Activated naive CD4-positive, alpha-beta T cell treated with anti-CD3 and anti-CD28 coated beads, Interleukin-2, amount 50 U/mL, for 72 hours (primary cell): ENCODE data around the gene CIB4. TPM values are rescaled to one million over a fixed set of nuclear protein-coding genes. Genes with fewer than 3 reads are reported as not detected.

Experiments used
- ATAC-seq, 2 donors: fragments of 150-1000 bp; cut with Tn5 transposase; 2 replicates each; pipeline ENCODE4 v1.10.0; 2021; ENCODE audit warnings: mild to moderate bottlenecking in 2 of 2, moderate library complexity in 2 of 2
- DNase-seq, 2 donors: peaks; one replicate each; pipeline ENCODE4 v3.0.0; 2021 to 2022; ENCODE audit warnings: low spot score in 2 of 2
- H3K27ac Mint-ChIP-seq, 2 donors: one replicate each; pipeline ENCODE4 v1.8.0; 2022; ENCODE audit warnings: mild to moderate bottlenecking in 2 of 2, mixed read lengths in 2 of 2
- H3K36me3 Mint-ChIP-seq, 2 donors: one replicate each; pipeline ENCODE4 v1.8.0; 2022; ENCODE audit warnings: mixed read lengths in 2 of 2
- H3K9me3 Mint-ChIP-seq, 2 donors: one replicate each; pipeline ENCODE4 v1.8.0; 2022; ENCODE audit warnings: mixed read lengths in 2 of 2
- total RNA-seq, 2 donors: library from RNA; stranded (reverse); gene quantifications; one replicate each; pipeline ENCODE4 v1.2.3, GENCODE V29; 2022

Gene CIB4
- total RNA-seq, 2 donors from 2014 or later: not detected

- ATAC-seq (no peak), DNase-seq (no peak)
- Mint-ChIP-seq H3K9me3 (no peaks in the 10 kb centered on the region), H3K27ac (no peak overlapping the region), H3K36me3 (no peaks in the 10 kb centered on the region)
Measured at GRCh38 chr2:26650713-26651469, 9.7 kb upstream of the CIB4 start.

DNA sequence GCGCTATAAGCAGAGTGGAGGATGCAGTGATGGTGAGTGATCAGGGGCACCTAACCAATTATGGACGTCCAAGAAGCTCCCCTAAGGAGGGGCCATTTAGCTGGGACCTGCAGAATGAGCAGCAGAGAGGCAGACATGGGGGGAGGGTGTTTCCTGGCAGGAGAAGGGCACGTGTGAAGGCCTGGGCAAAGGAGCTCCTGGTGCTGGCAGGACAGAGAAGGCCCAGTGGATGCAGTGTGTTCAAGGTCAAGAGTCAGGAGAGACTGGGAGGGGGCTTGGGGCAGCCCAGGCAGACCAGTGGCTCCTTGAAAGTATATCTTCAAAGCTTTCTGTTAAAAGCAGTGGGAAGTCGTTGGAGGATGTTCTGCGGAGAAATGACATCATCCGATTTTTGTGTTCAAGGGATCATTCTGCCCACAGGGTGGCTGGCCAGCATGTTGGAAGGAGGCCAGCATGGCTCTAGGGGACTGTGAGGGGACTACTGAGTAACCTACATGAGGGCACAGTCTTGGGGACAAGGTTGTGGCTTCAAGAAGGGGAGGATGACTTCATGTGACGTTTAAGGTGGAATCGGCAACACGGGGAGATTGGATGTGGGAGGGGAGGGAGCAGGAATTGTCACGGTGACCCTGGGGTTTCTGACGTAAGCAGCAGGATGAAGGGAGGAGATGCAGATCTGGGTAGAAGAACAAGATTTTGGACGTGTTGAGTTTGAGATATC, 9.0 kb upstream of the CIB4 start:
- no peaks in the 10 kb centered on the region for H3K9me3 Mint-ChIP-seq
- ATAC-seq: no peak
- H3K27ac Mint-ChIP-seq: peak overlapping the region in 1 of 2 donors; percentile 17
- H3K36me3 Mint-ChIP-seq: no peaks in the 10 kb centered on the region
- no peak for DNase-seq

- DNase-seq (no peak), ATAC-seq (no peak)
- no peaks in the 10 kb centered on the region for H3K36me3 Mint-ChIP-seq
- H3K9me3 Mint-ChIP-seq: no peaks in the 10 kb centered on the region
- no peak overlapping the region for H3K27ac Mint-ChIP-seq
Measured at GRCh38 chr2:26649322-26649721, 8.2 kb upstream of the CIB4 start.

DNA sequence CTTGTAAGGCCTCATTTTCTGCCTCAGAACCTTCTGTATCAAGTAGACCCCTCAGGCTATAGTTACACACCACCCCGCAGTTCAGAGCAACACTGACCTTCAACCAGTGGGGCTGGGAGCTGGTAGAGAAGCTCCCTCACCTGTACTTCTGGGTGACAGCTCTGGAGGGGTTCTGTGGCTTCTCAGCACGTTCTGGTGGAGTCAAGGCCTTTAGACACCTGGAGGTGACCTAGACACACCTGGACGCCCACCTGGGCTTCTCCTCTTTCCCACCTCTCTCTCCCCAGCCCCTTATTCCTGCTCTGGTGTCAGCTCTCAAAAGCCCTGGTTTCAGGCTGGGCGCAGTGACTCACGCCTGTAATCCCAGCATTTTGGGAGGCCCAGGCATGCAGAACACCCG, 7.3 kb upstream of the CIB4 start:
- Mint-ChIP-seq H3K36me3 (no peaks in the 10 kb centered on the region), H3K9me3 (no peaks in the 10 kb centered on the region), H3K27ac (no peak overlapping the region)
- ATAC-seq (no peak), DNase-seq (no peak)

GRCh38 chr2:26647981-26648380, 6.8 kb upstream of the CIB4 start:
- H3K27ac Mint-ChIP-seq: no peak overlapping the region
- DNase-seq: no peak
- no peak for ATAC-seq
- H3K36me3 Mint-ChIP-seq: no peaks in the 10 kb centered on the region
- no peaks in the 10 kb centered on the region for H3K9me3 Mint-ChIP-seq

GRCh38 chr2:26646986-26647672, 6.0 kb upstream of the CIB4 start:
- Mint-ChIP-seq H3K36me3 (no peaks in the 10 kb centered on the region), H3K9me3 (no peaks in the 10 kb centered on the region)
- ATAC-seq: no peak

DNA sequence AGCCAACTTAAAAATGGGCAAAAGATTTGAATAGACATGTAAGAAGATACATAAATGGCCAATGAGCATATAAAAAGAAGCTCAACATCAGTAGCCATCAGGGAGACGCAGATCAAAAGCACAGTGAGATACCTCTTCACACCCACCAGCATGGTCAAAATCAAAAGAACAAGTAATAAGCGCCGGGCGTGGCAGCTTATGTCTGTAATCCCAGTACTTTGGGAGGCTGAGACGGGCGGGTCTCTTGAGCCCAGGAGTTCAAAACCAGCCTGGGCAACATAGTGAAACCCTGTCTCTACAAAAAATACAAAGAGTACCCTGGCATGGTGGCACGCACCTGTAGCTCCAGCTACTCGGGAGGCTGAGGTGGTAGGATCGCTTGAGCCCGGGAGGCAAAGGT, 4.6 kb upstream of the CIB4 start:
- DNase-seq (no peak), ATAC-seq (no peak)
- H3K36me3 Mint-ChIP-seq: no peaks in the 10 kb centered on the region
- no peak overlapping the region for H3K27ac Mint-ChIP-seq
- H3K9me3 Mint-ChIP-seq: no peaks in the 10 kb centered on the region

More at GRCh38 chr2:26646986-26647672, 6.0 kb upstream of the CIB4 start:
- DNase-seq: no peak
- no peak overlapping the region for H3K27ac Mint-ChIP-seq

GRCh38 chr2:26644188-26644835, 3.1 kb upstream of the CIB4 start:
- H3K9me3 Mint-ChIP-seq: no peaks in the 10 kb centered on the region

DNA sequence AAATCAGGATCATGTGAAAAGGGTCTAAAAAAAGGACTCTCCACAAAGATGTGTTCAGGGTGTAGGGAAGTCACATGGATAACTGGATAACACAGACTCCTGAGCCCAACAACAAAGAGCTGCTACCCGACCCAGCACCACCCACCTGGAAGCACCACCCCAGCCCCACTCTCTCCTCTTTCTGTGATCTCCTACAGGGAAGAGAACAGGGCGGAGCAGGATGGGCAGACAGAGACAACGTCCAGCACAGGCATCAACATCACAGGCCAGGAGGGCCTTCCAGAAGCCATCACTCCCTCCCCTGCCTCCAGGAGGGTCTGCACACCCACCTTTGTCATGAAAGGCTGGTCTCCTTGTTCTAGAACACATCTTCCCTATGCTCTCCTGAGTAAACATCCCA, 1.3 kb upstream of the CIB4 start:
- DNase-seq: no peak
- no peak for ATAC-seq
- Mint-ChIP-seq H3K36me3 (no peaks in the 10 kb centered on the region), H3K9me3 (no peaks in the 10 kb centered on the region), H3K27ac (no peak overlapping the region)

More at GRCh38 chr2:26644188-26644835, 3.1 kb upstream of the CIB4 start:
- Mint-ChIP-seq H3K36me3 (no peaks in the 10 kb centered on the region), H3K27ac (no peak overlapping the region)
- ATAC-seq (no peak), DNase-seq (no peak)

DNA sequence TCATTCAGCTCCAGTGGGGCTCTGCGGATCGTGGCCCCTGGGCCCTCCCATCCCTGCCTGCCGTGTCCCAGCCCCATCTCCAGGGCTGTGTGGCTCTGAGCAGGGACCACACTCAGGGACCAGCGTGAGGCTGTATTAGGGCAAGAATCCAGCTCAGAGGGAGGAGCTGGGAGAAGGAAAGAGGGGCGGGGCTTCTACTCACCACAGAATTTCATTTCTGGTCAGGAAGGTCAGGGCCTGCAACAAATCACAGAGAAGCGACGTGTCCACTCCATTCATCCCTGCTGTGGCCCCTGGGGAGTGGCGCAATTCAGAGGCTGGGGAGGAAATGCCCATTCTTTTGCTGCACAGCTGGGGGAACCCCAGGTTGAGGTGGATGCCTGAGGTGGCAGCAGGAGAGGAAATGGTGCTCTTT, 828 bp downstream of the CIB4 start:
- no peaks in the 10 kb centered on the region for H3K36me3 Mint-ChIP-seq
- no peaks in the 10 kb centered on the region for H3K9me3 Mint-ChIP-seq
- DNase-seq: no peak
- ATAC-seq: peak in 1 of 2 donors; percentile 56
- no peak overlapping the region for H3K27ac Mint-ChIP-seq

DNA sequence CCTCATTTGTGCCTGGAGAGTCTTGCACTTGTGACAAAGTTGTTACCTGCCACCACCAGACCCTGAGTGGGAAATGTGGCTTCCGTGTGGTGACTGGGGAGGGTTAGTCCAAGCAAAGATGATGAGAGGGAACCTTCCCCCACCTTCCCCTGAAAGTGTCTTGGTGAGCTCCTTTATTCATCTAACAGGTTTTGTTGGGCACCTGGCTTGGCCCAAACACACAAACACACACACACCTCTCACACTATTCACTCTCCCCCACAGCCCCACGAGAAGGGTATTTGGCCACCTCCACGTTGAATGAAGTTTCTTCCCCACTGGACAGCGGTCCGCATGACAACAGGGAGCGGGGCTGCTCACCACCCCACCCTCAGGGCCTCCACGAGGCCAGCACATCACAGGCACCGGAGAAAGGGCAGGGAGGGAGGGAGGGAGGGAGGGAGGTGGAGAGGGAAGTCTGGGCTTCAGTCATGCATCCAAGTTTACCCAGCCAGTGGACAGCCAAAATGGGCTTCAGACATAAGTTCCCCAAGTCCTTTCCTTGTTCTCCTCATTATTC, 1.4 kb downstream of the CIB4 start:
- ATAC-seq: no peak
- Mint-ChIP-seq H3K9me3 (no peaks in the 10 kb centered on the region), H3K27ac (no peak overlapping the region), H3K36me3 (no peaks in the 10 kb centered on the region)
- DNase-seq: no peak

DNA sequence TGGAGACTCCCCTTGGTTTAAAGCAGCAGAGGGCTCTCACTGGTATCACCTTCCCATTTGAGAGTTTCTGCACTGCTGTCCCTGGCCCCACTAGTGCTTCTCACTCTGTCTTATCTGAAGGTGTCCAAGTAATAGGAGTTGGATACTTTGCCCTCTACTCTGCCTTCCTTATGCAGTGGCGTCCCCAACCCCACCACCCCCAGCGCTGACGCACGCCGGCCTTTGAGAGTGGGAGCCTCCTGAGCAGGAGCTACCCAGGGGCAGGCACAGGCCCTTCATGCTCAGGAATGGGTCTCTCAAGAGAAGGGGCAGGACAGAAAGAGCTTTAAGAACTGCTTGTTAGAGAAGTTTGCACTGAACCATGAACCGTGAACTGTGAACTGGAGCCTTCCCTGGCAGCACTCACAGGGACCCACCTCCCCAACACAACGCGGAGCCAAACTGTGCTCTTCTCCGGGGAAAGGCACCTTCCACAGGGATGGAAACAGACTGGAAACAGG, 3.3 kb downstream of the CIB4 start:
- Mint-ChIP-seq H3K9me3 (no peaks in the 10 kb centered on the region), H3K27ac (no peak overlapping the region), H3K36me3 (no peaks in the 10 kb centered on the region)
- DNase-seq: no peak
- no peak for ATAC-seq

DNA sequence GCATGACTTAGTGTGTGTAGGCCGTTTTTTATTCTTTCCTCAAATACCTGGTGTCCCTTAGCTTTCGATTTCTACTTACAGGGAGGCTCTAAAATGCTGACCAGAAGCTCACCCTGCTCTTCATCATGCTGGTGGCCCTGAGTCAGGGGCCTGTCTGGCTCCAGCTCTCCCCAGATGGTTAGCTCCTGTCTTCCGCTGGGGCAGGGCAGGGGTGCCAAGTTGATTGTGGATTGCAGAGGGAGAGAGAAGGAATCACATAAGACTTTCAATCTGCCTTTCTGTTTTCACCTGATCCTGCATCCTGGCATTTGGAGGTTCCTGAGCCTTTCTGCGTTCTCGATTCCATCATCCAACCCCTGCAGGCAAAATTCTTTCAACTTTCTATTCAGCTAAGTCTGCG, 4.2 kb downstream of the CIB4 start:
- Mint-ChIP-seq H3K27ac (no peak overlapping the region), H3K9me3 (no peaks in the 10 kb centered on the region), H3K36me3 (no peaks in the 10 kb centered on the region)
- DNase-seq (no peak), ATAC-seq (no peak)

DNA sequence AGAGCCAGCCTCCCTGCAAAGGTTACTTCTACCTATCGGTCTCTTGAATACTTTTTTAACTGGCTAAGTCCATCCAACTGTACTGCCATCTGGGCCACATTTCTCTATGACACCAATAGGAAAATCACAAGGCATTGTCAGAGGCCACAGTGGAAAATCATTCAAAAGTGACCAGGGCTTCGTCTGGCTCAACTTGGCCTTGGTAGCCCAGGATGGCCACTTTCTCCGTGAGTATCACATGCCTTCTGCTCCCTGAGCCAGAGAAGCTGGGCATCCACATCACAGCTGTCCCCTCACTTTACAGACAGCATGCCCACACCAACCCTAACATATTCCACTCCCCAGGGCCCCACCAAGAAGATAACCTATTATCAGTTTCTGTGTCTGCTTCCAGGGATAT, 5.8 kb downstream of the CIB4 start:
- DNase-seq (no peak), ATAC-seq (no peak)
- H3K27ac Mint-ChIP-seq: no peak overlapping the region
- H3K36me3 Mint-ChIP-seq: no peaks in the 10 kb centered on the region
- no peaks in the 10 kb centered on the region for H3K9me3 Mint-ChIP-seq

DNA sequence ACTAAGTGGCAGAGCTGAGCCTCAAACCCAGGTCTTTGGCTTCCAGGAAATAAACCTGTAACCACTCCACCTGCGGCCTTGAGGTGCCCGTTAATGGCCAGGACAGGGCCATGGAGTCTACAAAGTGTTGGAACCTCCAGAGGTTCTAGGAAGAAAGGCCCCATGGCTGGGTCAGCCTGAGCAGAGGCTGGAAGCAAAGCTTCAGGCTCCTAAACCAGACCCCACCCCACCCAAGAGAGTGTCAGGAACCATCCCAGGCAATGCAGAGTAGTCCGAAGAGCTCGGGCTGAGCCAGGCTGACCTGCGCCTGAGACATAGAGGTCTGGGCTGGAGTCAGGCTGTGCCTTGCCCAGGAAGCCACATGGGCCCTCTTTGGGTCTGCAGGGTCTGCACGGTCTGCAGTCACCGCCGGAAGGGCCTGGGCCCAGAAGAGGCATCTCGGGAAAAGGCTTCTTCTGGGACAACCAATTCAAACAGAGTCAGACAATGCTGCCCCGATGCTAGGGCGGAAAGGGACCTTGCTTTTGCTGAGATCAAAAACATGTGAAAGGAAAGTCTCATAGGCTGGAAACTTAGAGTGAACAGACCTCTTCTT, 6.4 kb downstream of the CIB4 start:
- no peaks in the 10 kb centered on the region for H3K9me3 Mint-ChIP-seq
- ATAC-seq (no peak), DNase-seq (no peak)
- H3K27ac Mint-ChIP-seq: no peak overlapping the region
- no peaks in the 10 kb centered on the region for H3K36me3 Mint-ChIP-seq

DNA sequence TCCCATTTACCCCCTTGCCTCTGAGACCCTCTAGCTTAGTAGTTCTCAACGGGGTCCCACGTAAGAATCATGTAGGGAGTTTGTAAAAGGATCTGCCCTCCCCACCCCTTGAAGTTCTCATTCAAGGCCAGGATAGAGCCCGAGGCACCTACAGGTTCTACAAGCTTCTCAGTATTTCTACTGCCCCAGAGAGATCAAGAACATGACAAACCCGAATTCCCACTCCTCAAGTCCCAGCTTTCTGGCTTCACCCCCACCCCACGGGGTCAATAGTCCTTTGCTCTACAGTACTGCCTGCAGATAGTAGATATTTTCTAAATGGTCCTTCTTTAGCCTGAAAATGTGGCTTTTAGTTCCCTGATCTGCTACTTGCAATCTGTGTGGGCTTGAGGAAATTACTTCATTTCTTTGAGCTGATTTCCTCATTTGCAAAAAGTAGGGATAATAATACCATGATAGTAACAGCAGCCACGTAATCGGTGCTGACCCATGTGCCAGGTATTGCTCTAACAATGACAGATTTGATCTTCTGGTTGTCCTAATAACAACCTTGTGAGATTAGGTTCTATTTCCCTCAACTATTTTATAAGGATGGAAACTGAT, 7.1 kb downstream of the CIB4 start:
- ATAC-seq (no peak), DNase-seq (no peak)
- no peak overlapping the region for H3K27ac Mint-ChIP-seq
- H3K36me3 Mint-ChIP-seq: no peaks in the 10 kb centered on the region
- H3K9me3 Mint-ChIP-seq: no peaks in the 10 kb centered on the region
